ELF-1 (cell line): ENCODE data around the gene PAX5.

Source experiments
- DNase-seq: peaks from one replicate; pipeline ENCODE4 v3.0.0-alpha.2; 2016; ENCODE audit warnings: low read depth, low spot score

PAX5 gene

DNA sequence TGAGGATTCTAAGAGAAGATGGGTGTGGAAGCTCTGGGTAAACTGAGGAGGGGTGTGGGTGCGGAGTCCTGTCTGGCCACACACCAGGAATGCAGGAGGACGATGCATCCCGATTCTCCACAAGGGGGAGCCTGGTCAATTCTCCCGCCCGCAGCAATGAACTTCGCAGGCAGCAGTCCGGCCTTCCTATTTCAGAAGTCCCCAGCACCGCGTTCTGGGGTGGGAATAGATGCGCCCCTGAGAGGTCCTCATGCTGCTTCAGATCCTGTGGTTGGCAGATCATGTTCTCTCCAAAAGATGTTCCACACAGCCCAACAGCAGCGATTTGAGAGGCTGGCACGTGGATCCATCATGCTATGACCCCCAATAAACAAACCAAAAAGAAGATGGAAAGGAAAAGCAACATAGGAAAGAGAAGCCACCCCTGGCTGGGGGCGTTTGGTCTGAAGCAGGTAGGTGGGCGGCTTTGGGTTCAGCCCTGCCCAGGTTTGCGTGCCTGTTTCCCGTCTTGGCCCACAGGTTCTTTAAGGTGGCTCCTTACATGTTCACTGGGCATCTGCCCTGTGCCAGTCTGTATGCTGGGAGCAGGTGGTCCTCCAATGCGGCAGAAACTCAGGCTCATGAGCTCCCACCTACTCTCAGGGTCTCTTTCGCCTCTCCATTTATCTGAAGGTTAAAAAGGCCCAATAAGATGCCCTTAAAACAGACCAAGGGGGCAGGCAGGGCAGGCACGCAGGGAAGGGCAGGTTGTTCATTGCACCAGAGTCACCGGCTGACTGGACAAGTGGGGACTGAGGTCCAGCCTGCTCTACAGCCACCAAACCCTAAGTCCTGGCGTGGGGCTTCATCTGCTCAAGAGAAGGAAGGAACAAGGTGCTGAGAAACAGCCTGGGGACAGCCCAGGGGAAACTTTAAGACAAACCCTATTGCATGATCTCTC, 171.6 kb downstream of the PAX5 start:
- DNase-seq = peak; percentile 69

DNA sequence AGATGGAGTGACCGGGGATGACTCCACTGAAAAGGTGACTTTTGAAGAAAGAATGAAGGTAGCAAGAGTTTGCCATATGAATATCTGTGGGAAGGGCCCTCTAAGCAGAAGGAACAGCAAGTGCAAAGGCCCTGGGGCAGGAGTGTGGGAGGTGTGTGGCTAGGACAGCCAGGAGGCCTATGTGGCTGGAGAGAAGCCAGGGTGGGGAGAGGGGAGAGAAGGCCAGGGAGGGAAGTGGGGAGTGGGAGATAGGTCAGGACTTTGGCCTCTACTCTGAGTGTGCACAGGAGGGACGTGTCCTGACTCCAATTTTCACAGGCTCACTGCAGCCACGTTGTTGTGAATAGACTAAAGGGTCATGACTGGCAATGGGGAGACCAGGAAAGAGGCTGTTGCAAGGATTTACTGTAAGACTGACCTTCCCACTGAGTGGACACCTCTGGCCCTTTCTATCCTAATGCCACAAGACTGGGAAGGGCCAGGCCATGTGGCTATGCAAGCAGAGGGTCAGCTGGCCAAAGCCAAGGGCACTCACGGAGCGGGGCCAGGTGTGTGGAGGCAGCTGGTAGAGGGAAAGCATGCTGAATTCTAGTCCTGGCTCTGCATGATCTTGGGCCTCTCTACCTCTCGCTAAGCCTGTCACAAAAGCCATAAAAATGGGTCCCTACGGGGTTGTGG, 172.4 kb downstream of the PAX5 start:
- no peak for DNase-seq

DNA sequence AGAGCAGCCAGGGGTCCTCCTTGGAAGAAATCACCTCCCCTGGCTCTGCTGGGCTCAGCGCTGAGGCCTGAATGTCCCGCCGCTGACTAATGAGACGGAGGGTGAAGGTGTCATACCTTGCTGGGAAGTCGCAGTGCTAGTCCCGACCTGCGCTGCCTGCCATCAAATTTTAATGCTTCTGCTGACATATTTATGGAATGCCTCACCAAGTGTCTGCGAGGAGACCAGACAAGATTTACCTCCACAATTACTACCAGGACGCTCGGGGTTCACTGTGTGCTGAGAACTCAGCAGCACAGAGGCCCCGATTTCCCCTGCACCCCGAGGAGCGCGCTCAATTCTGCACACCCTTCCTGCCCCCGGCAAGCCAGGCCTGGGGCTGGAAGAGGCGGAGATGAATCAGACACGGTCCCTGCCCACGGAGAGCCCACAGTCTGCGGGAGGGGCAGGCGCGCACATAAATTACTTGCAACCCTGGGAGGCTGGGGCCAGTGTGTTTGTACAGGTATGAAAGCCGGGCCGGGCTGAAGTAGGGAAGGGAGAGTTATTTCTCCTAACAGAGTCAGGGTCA, 175.2 kb downstream of the PAX5 start:
- DNase-seq = peak; percentile 37

DNA sequence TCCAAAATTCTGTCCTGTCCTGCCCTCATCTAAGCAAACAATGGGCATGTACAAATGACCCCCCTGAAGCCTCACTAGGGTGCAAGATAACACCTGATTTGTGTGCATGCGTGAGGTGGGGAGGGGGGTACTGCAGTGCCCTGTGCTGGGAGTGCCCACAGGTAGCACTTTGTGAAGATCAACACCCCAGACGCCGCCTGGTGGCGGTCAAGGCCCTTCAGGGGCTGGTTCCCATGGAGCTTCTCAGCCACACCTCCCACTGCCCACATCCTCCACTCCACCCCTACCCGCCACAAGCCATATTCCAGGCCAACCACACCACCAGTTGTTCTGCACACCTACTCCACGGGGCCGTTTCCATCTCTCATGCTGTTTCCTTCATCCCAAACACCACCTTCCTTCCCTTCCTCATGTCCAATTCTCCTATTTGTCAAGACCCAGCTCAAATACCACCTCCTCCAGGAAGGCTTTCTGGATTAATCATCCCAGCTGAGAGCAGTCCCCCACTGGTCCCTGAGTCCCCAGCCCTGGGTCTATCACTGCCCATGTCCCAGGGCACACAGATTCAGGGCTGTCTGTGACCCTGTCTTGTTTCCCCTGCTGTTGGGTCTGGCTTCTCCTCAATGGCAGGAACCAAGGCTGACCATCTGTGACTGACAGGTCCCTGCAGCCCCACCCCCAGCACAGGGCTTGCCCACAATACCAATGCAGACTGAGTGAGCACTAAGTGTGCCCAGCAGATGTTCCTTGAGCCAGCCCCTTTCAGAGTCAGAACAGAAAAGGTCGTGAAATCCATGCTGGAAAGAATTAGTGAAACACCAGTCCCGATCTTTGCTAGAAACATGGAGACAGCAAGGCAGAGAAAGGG, 178.4 kb downstream of the PAX5 start:
- peak; percentile 69 for DNase-seq

DNA sequence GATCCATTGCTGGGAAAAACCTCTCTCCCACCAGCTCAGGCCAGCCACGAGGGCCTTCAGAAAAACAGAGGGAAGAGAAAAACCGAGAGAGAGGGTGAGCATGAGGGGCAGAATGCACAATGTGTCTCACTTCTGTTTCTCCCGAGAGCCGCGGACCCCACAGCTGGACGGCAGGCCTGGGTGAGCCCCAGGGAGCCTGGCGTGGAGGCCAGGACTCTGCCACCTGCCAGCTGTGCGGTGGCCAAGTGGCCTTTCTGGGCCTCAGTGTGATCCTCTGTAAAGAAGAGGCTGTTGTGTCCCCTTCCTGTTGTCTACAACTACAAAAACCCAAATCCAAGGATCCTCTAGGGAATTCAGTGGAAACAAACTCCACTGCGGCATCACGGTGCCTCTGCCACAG, 179.3 kb downstream of the PAX5 start:
- no peak for DNase-seq

DNA sequence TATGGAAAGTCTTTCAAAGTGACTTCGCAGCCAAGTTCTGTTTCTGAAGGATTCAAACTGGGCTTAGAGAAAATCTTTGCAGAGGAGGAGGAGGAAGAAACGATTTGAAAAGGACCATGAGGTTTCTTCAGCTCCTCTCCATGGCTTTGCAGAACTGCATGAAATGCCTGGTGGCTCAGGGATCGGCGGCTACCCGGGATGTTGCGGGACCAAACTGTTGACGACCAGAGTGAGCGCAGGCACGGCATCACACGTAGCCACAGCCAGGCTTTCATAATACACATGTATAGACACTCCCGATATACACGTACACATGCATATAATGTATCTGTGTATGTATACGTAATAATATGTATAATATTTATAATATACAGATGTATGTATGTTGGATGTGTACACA, 180.0 kb downstream of the PAX5 start:
- DNase-seq = no peak

DNA sequence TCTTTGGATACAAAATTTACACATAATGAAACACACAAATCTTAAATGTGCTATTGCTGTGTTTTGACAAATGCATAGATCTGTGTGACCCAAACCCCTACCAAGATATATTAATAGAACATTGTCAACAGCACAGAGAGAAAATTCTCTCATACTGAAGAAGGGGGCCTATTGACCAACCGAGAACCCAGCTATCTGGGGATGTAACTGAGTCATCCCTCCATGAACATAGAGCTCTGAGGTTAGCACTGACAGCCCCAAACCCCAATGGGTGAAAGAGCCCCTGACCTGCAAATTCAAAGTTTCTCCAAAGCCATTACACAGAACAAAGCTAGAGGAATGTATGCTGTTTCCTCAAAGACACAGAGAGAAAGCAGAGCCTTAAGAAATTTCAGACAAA, 180.8 kb downstream of the PAX5 start:
- no peak for DNase-seq

DNA sequence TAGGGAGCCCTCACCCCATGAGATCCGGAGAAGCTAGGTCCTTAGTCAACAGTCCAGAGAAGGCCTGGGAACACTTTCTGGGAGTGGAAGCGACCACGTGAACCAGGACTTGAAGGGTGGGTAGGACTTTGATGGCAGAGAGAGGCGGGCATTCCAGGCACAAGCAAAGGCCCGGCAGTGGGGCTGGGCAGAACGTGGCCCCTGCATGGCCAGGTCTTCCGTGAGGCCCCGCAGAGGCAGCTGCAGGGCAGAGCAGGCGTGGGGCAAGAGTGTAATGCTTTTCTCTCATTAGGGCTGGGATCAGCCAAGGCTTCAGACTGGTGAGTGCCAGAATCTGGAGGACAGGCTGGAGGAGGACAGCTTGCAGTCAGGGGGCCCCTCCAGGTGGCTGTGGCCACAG, 184.1 kb downstream of the PAX5 start:
- no peak for DNase-seq

DNA sequence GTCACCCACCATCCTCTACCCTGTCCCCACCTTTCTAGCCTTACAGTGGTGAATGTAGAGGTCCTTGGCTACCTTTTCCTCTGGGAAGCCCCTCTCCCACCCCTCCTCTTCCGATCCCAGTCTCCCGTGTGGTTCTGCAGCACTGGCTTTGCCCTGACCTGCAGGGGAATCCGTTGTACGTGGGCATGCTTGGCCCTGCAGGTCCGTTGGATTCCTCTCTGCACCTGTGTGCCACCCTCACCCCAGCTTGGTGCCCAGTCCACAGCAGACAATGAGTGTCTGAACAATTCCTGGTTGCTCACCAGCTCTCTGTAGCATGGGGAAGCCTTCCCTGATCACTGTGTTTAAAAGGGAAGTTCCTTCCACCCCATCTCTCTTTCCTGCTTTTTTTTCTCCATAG, 185.1 kb downstream of the PAX5 start:
- DNase-seq = no peak

DNA sequence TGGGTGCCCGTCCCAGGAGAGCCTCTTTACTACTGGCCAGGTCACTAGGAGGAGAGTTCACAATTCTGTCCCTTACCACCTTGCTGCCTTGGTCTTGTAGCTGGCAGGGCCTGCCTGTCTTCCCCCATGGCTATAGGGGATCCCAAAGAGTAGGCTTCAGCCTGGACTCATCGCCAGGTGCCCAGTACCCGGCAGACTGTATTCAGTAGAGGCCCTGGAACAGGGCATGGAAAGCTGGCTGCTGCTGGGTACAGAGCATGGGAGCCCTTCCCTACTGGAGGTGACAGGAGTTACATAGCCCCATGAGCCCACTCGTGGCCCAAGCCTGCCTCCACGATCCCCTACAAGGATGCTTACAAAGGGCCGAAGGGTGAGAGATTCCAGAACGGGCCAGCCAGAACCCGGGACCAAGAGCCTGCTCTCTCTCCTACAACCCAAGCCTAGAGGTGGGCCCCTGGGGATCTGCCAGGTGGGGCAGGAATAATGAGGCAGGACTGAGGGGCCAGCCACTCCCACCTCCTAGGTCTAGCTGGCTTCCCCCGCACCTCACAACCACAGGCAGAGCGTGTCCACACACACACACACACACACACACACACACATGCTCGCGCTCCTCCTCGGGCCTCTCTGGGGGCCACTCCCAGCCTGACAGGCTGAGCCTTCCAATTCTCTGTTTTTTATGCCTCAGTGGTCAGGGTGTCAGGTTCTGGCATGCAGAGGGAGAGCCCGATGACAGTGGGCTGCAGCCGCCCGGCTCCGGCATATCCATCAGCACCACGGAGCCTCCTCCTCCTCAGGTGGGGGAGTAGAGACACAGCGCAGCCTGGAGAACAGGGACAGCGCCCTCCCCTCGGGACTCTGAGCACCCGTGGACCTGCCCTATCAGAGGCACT, 186.0 kb downstream of the PAX5 start:
- peak; percentile 37 for DNase-seq

DNA sequence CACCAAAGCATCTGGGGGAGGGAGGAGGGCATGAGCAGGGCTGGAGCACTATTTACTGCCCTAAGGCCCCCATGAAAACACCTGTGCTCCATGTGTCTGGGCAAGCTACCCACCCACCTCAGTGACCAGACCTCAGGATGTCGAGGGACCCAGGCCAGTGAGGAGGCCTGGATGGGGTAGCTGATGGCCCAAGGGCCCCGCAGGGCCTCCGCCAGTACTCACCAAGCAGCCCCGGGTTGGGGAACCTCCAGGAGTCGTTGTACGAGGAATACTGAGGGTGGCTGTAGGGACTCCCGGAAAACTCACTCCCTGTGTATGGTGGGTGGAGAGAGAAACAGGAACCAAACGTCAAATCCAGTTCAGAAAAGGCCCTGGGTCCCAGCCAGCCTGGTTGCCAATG, 187.4 kb downstream of the PAX5 start:
- DNase-seq = no peak

DNA sequence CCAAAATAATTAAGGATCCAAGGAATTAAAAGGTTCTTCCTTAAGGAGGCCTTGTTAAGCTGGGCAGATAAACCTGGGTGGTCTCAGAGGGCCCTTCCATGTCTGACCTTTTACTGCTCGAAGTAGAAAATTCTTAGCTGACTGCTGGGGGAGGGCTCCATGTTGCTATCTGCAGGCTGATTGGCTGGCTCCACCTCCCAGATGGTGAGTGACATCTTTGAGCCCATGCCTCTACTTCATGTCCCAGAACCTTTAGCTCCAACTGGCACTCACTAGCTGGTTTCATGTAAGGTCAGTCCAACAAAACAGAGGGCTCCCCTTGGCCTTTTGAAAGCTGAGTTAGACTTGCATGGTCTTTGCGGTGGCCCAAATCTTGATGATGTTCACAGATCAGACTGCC, 188.2 kb downstream of the PAX5 start:
- no peak for DNase-seq

DNA sequence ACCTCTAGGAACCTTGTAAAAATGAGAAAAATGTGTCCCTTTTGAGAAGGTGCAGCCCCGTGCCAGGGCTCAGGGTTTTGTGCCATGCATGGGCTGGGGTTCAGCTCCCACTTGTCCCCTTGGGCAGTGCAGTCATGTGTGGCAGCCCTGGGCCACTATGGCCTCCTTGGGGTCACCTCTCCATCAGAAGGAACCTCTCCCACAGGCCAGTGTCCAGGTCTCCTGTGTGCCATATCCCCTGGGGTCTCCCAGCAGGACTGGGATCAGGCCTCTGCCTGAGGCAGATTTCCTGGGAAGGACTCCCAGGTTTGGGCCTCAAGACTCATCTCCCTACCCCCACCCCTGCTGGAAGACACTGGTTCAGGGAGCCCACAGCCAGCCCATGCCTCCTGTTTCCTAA, 189.1 kb downstream of the PAX5 start:
- DNase-seq = no peak

DNA sequence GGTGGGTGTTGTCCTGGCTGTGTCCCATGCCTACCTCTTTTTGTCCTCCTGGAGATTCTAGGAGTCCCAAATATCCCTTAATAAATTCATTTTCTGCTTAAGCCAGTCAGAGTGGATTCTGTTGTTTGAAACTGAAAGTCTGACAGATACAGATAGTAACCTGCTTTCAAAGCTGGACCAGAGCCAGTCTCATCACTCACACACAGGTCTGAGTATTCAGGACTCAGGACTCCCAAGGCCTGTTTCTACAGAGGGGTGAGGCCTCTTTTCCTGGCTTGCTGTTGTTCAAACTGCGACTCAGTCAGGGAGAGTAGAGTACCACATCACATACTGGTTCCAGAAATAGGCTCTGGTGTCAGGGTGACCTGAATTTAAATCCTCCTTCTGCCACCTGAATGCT, 190.1 kb downstream of the PAX5 start:
- DNase-seq = no peak

DNA sequence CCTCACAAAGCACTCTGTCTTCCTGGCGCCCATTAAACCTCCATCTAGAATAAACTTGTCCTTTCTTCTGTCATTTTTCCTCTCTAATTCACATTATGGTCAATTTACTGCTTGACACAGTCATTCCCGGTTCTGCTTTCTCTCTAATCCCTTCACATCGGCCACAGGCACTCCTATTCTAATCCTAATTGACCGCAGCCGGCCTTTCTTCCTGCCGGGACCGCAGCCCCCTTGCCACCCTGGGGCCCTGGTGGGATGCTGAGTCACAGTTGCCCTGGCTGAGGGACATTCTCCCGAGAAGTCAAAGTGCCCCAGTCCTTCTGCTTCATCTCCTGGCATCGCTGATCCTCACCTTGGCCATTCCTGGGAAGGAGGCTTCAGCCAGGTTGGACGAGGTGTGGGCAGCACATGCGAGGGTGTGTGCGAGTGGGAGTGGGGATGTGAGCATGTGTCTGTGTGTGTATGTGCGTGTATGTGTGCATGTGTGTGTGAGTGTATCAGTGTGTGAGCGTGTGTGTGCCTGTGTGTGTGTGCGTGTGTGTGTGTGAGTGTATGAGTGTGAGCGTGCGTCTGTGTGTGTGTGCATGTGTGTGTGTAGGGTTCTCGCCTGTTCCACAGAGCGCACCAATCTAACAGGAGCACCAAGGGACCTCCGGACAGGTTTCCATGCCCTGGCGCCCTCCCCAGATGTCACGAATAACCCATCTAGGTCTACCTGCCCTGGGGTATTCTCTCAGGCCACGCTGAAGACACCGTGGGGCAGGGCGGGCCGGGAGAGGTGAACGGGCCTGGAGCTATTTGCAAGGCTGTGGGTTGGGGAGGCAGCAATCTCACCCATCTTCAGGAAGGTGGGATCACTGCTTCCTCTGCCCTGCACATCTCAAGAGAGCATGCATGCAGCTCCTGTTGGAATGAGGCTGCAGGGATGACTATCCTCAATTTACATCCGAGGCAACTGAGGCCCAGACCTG, 191.2 kb downstream of the PAX5 start:
- DNase-seq = no peak

DNA sequence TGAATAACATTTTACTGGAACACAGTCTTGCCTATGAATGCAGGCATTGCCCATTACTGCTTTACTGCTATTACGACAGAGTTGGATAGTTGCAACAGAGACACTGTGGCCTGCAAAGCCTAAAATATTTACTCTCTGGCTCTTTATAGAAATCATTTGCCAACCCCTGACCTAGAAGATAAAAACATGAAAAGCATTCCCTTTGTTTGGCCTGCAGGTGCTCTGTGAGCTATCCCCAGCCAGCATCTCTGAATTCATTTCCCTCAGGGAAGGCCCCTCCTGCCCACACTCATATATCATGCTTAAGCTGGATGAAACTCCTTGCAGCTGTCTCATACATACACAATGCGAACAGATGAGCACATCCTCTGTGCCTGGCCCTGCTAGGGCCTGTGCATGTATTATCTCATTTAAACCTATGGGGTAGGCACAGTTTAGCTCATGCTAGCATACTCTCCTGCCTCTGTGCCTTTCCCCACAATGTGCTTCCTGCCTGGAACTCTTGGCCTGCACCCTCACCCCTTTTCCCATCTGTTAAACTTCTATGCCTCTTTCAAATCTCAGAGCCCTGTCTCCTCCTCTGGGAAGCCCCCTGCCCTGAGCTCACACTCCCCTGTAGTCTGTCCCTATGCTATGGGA, 193.1 kb downstream of the PAX5 start:
- DNase-seq = no peak

DNA sequence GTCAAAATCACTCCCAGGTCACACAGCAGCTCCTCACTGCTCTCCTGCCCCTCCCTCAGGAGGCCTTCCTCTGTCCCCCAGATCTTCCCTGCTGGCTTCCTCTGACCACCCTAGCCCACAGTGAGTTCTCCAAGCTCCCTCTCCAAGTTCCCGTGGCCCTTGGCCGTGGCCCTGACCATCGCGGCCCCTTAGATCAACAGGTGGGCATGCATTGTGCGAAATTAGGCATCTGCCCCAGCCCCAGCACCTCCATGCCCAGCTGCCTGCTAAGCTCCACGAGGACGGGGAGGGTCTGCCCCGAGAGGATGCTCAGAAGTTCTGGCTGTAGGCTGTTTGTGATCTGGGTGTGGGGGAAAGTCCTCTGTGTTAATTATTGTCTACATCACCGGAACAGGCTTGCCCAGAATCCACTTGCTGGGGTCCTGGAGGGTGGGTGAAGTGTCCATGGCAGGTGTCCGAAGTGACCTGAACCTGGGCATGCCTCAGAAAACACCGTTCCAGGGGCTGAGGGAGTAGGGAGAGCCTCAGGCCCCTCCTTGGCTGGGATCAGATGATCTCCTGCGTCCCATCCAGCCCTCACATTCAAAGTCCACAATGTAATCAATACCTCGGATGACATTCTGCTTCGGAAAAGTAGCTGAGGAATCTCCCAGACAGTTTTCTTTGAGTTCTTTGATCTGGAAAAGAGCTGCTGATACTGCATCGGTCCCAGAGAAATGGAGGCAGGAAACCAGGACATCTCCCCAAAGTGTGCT, 194.8 kb downstream of the PAX5 start:
- DNase-seq = no peak
